Mesothelial cell of epicardium (in vitro differentiated cells): ENCODE data around the gene ARL13A. TPM values are rescaled to one million over a fixed set of nuclear protein-coding genes. Genes with fewer than 3 reads are reported as not detected.

ENCODE experiments used
- DNase-seq, 2 experiments: peaks; one replicate each; pipeline ENCODE4 v3.0.0; 2021; ENCODE audit warnings: low spot score in 2 of 2; ENCODE audit not compliant: unreplicated experiment in 2 of 2
- H3K27ac Mint-ChIP-seq: 2 replicates; pipeline ENCODE4 v1.8.0; 2021; ENCODE audit warnings: mixed read lengths
- H3K27me3 Mint-ChIP-seq: 2 replicates; pipeline ENCODE4 v1.8.0; 2021; ENCODE audit warnings: low read depth, mixed read lengths
- H3K36me3 Mint-ChIP-seq: 2 replicates; pipeline ENCODE4 v1.8.0; 2021; ENCODE audit warnings: mixed read lengths
- H3K4me1 Mint-ChIP-seq: 2 replicates; pipeline ENCODE4 v1.8.0; 2021; ENCODE audit warnings: mixed read lengths
- H3K4me3 Mint-ChIP-seq: 2 replicates; pipeline ENCODE4 v1.8.0; 2021; ENCODE audit warnings: mild to moderate bottlenecking, moderate library complexity, mixed read lengths
- H3K9me3 Mint-ChIP-seq: 2 replicates; pipeline ENCODE4 v1.8.0; 2021; ENCODE audit warnings: mixed read lengths
- CTCF ChIP-seq: fragments of 200-600 bp; sonication (generic); IDR thresholded peaks from one replicate; pipeline ENCODE4 v1.5.0; 2021; ENCODE audit warnings: antibody characterized with exemption; ENCODE audit not compliant: unreplicated experiment
- total RNA-seq: library from RNA; stranded (reverse); gene quantifications from 3 replicates; pipeline ENCODE4 v1.2.1, GENCODE V29; 2021

Gene ARL13A
- total RNA-seq, 1 donor from 2014 or later, result not detected

DNA sequence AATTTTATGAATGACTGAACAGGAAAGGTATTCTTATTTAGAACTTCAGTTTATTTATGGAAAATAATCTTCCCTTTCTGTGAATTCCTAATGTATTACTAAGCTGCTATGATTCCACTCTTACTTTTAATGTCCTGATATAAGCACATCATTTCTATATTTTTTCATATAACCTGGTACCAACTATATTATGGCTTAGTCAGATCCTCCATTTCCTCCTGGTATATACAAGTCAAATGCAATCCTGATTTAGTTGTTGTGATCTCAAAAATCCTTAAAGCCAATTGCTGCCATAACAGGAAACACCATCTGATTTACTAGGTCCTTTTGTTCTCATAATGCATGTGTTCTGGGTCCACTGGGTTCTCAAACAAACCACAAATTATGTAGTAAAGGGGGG lies 55.6 kb downstream of the ARL13A start:
- Mint-ChIP-seq H3K27me3 (no peaks in the 10 kb centered on the region), H3K4me3 (no peak overlapping the region), H3K36me3 (peaks cover 36% of the 10 kb centered on the region), H3K9me3 (peaks cover 25% of the 10 kb centered on the region), H3K27ac (no peak overlapping the region), H3K4me1 (no peaks in the 10 kb centered on the region)
- DNase-seq, result no peak
- TF ChIP-seq CTCF, result no peak

GRCh38 chrX:101028562-101028961 lies 59.1 kb downstream of the ARL13A start:
- no peak overlapping the region for H3K27ac Mint-ChIP-seq
- no peaks in the 10 kb centered on the region for H3K27me3 Mint-ChIP-seq
- TF ChIP-seq CTCF, result no peak
- H3K9me3 Mint-ChIP-seq, result peaks cover 21% of the 10 kb centered on the region
- peaks cover 30% of the 10 kb centered on the region for H3K36me3 Mint-ChIP-seq
- DNase-seq, result no peak
- H3K4me1 Mint-ChIP-seq, result no peaks in the 10 kb centered on the region
- H3K4me3 Mint-ChIP-seq, result no peak overlapping the region

GRCh38 chrX:101029665-101030064 lies 60.2 kb downstream of the ARL13A start:
- peaks cover 21% of the 10 kb centered on the region for H3K9me3 Mint-ChIP-seq
- no peak overlapping the region for H3K4me3 Mint-ChIP-seq
- DNase-seq, result no peak
- no peaks in the 10 kb centered on the region for H3K4me1 Mint-ChIP-seq
- H3K27me3 Mint-ChIP-seq, result no peaks in the 10 kb centered on the region
- no peak overlapping the region for H3K27ac Mint-ChIP-seq
- peaks cover 30% of the 10 kb centered on the region for H3K36me3 Mint-ChIP-seq
- no peak for TF ChIP-seq CTCF

GRCh38 chrX:101037231-101037630 lies 67.7 kb downstream of the ARL13A start:
- H3K36me3 Mint-ChIP-seq, result peaks cover 8% of the 10 kb centered on the region
- DNase-seq, result no peak
- no peak for TF ChIP-seq CTCF
- H3K4me3 Mint-ChIP-seq, result no peak overlapping the region
- no peaks in the 10 kb centered on the region for H3K27me3 Mint-ChIP-seq
- H3K9me3 Mint-ChIP-seq, result peaks cover 12% of the 10 kb centered on the region
- H3K4me1 Mint-ChIP-seq, result no peaks in the 10 kb centered on the region
- no peak overlapping the region for H3K27ac Mint-ChIP-seq

- no peak for DNase-seq
- Mint-ChIP-seq H3K27ac (no peak overlapping the region), H3K4me3 (no peak overlapping the region), H3K27me3 (no peaks in the 10 kb centered on the region), H3K9me3 (peaks cover 17% of the 10 kb centered on the region), H3K4me1 (no peaks in the 10 kb centered on the region), H3K36me3 (peaks cover 11% of the 10 kb centered on the region)
- no peak for TF ChIP-seq CTCF
Observed at GRCh38 chrX:101040197-101040596, 70.7 kb downstream of the ARL13A start.

Other genes starting within 250 kb of the ARL13A start
- 1.2 TPM in 3 replicates for gene SYTL4, start 237.6 kb upstream of the ARL13A start, total RNA-seq
- 15.4 to 18.4 TPM (median 16.3 TPM) in 3 replicates for gene CSTF2, start 149.3 kb upstream of the ARL13A start, total RNA-seq
- not detected in 3 replicates for gene NOX1, start 95.3 kb upstream of the ARL13A start, total RNA-seq
- gene XKRX, start 40.8 kb upstream of the ARL13A start, total RNA-seq, result 0.90 to 1.0 TPM (median 0.96 TPM) in 3 replicates
- gene TRMT2B, start 82.4 kb downstream of the ARL13A start, total RNA-seq, result 18.1 to 20.7 TPM (median 18.2 TPM) in 3 replicates
- gene TMEM35A, start 109.2 kb downstream of the ARL13A start, total RNA-seq, result 6.2 to 6.8 TPM (median 6.7 TPM) in 3 replicates
- gene CENPI, start 128.5 kb downstream of the ARL13A start, total RNA-seq, result 7.7 to 9.6 TPM (median 8.3 TPM) in 3 replicates